ENCODE data around the gene PRICKLE3.

Gene PRICKLE3

DNA sequence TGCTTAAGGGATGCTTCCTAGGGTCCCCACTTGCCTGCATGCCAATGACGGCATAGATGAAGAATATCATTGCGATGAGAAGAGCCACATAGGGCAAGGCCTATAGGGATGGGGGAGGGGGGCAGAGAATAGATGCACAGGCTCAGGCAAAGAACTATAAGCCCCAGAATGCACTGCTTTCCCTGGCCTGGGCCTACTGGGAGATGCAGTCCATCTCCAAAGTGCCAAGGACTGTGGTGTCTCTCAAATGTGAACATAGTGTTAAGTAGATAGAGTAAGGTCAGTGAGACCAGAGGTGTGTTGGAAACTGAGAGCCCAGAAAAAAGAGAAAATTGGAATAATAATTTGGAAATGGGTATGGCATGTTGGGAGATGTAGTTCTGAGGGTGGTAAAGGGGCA, 26.0 kb upstream of the PRICKLE3 start:
- H4K20me1 ChIP-seq (ENCODE audit: low read depth, low read length), result no peaks in the 10 kb centered on the region
- no peaks in the 10 kb centered on the region for H3K9me2 ChIP-seq (replicated peaks; ENCODE audit: insufficient read depth, low read length)
- no peaks in the 10 kb centered on the region for H3F3A ChIP-seq (ENCODE audit: insufficient read depth)
- TF ChIP-seq EZH2phosphoT487 (conservative IDR thresholded peaks at IDR 0.05; ENCODE audit: low read length), result no peak
- TF ChIP-seq, protein P1, sequence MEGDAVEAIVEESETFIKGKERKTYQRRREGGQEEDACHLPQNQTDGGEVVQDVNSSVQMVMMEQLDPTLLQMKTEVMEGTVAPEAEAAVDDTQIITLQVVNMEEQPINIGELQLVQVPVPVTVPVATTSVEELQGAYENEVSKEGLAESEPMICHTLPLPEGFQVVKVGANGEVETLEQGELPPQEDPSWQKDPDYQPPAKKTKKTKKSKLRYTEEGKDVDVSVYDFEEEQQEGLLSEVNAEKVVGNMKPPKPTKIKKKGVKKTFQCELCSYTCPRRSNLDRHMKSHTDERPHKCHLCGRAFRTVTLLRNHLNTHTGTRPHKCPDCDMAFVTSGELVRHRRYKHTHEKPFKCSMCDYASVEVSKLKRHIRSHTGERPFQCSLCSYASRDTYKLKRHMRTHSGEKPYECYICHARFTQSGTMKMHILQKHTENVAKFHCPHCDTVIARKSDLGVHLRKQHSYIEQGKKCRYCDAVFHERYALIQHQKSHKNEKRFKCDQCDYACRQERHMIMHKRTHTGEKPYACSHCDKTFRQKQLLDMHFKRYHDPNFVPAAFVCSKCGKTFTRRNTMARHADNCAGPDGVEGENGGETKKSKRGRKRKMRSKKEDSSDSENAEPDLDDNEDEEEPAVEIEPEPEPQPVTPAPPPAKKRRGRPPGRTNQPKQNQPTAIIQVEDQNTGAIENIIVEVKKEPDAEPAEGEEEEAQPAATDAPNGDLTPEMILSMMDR (IDR thresholded peaks at IDR 0.05; ENCODE audit: insufficient read depth, low read length, poor library complexity, severe bottlenecking), result no peak
- H3K4me3 ChIP-seq (ENCODE audit: insufficient read depth, low read length, poor library complexity, severe bottlenecking), result no peak overlapping the region
- no peaks in the 10 kb centered on the region for H3K36me3 ChIP-seq (ENCODE audit: low read length)
- no peak overlapping the region for H3K4me2 ChIP-seq (ENCODE audit: low read depth, low read length, poor library complexity, severe bottlenecking)
- H3K9me3 ChIP-seq (ENCODE audit: insufficient read depth, low read length), result no peaks in the 10 kb centered on the region
- H3K27ac ChIP-seq (ENCODE audit: low read depth, low read length), result no peak overlapping the region
- no peaks in the 10 kb centered on the region for H3K79me2 ChIP-seq (ENCODE audit: insufficient read depth, low read length)
- H2AFZ ChIP-seq (ENCODE audit: low read depth, low read length, severe bottlenecking), result no peak overlapping the region
- no peaks in the 10 kb centered on the region for H3K27me3 ChIP-seq (ENCODE audit: low read length)
- no peak overlapping the region for H3K9ac ChIP-seq (ENCODE audit: low read length)

DNA sequence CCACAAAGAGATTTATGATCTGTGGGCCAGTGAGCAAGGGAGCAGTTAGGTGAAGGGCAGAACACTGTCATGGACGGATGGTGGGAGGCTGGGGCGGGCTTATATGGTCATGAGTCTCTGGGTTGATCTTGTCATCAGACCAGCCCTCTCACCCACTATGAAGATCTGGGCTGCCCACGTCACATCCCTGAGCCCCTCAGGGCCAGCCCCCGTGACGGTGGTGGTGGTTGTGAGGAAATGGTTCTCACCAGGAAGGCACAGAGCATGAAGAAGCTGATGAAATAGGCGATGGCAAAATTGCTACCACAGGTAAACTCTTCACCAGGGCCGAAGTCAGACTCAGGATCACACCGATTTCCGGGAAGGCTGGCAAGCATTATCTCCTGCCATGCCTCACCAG, 24.9 kb upstream of the PRICKLE3 start:
- no peak overlapping the region for H2AFZ ChIP-seq (ENCODE audit: low read depth, low read length, severe bottlenecking)
- no peak overlapping the region for H3K4me2 ChIP-seq (ENCODE audit: low read depth, low read length, poor library complexity, severe bottlenecking)
- no peak overlapping the region for H3K27ac ChIP-seq (ENCODE audit: low read depth, low read length)
- H3K9me3 ChIP-seq (ENCODE audit: insufficient read depth, low read length), result no peaks in the 10 kb centered on the region
- H4K20me1 ChIP-seq (ENCODE audit: low read depth, low read length), result no peaks in the 10 kb centered on the region
- no peak overlapping the region for H3K4me3 ChIP-seq (ENCODE audit: insufficient read depth, low read length, poor library complexity, severe bottlenecking)
- H3K36me3 ChIP-seq (ENCODE audit: low read length), result no peaks in the 10 kb centered on the region
- TF ChIP-seq EZH2phosphoT487 (conservative IDR thresholded peaks at IDR 0.05; ENCODE audit: low read length), result no peak
- TF ChIP-seq, protein P1 (IDR thresholded peaks at IDR 0.05; ENCODE audit: insufficient read depth, low read length, poor library complexity, severe bottlenecking), result no peak
- H3K9me2 ChIP-seq (replicated peaks; ENCODE audit: insufficient read depth, low read length), result no peaks in the 10 kb centered on the region
- H3F3A ChIP-seq (ENCODE audit: insufficient read depth), result no peaks in the 10 kb centered on the region
- no peak overlapping the region for H3K9ac ChIP-seq (ENCODE audit: low read length)
- no peaks in the 10 kb centered on the region for H3K27me3 ChIP-seq (ENCODE audit: low read length)
- no peaks in the 10 kb centered on the region for H3K79me2 ChIP-seq (ENCODE audit: insufficient read depth, low read length)

DNA sequence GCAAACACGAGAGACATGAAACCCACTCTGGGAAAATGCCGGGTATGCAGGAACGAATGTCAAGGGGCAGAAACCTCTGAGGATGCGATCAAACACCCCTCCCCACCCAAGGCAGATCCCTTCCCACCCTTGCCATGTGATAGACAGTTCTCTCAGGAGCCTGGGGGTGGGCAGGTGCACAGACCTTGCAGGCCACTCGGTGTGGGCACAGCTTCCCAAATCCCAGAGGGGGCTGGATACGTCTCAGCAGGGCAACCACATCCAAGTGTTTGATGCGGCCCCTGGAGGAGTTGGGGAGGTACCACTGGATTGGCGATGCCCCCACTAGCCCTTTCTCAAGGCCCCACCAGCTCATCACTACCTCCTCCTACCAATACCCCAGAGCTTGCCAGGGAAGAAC, 24.2 kb upstream of the PRICKLE3 start:
- no peaks in the 10 kb centered on the region for H3K79me2 ChIP-seq (ENCODE audit: insufficient read depth, low read length)

More for the DNA sequence above, 24.2 kb upstream of the PRICKLE3 start:
- no peak overlapping the region for H3K4me2 ChIP-seq (ENCODE audit: low read depth, low read length, poor library complexity, severe bottlenecking)
- H3K9me3 ChIP-seq (ENCODE audit: insufficient read depth, low read length), result no peaks in the 10 kb centered on the region
- no peak overlapping the region for H3K27ac ChIP-seq (ENCODE audit: low read depth, low read length)
- H2AFZ ChIP-seq (ENCODE audit: low read depth, low read length, severe bottlenecking), result no peak overlapping the region
- H3K9ac ChIP-seq (ENCODE audit: low read length), result no peak overlapping the region
- no peaks in the 10 kb centered on the region for H3F3A ChIP-seq (ENCODE audit: insufficient read depth)
- no peaks in the 10 kb centered on the region for H3K27me3 ChIP-seq (ENCODE audit: low read length)
- no peaks in the 10 kb centered on the region for H3K9me2 ChIP-seq (replicated peaks; ENCODE audit: insufficient read depth, low read length)
- H3K36me3 ChIP-seq (ENCODE audit: low read length), result no peaks in the 10 kb centered on the region
- no peaks in the 10 kb centered on the region for H4K20me1 ChIP-seq (ENCODE audit: low read depth, low read length)
- H3K4me3 ChIP-seq (ENCODE audit: insufficient read depth, low read length, poor library complexity, severe bottlenecking), result no peak overlapping the region
- no peak for TF ChIP-seq EZH2phosphoT487 (conservative IDR thresholded peaks at IDR 0.05; ENCODE audit: low read length)
- TF ChIP-seq, protein P1 (IDR thresholded peaks at IDR 0.05; ENCODE audit: insufficient read depth, low read length, poor library complexity, severe bottlenecking), result no peak
